Neural cell (in vitro differentiated cells): ENCODE data around the gene TSSK3.

Source experiments
- CTCF ChIP-seq: fragments of 450-650 bp; IDR thresholded peaks from 2 replicates; pipeline ENCODE4 v1.5.1; 2014; ENCODE audit warnings: antibody characterized with exemption, mild to moderate bottlenecking, moderate library complexity; ENCODE audit not compliant: poor library complexity, severe bottlenecking
- EP300 ChIP-seq: fragments of 450-650 bp; conservative IDR thresholded peaks from 2 replicates; pipeline ENCODE4 v1.6.1; 2014; ENCODE audit warnings: antibody characterized with exemption, mild to moderate bottlenecking, moderate library complexity; ENCODE audit not compliant: poor library complexity, severe bottlenecking
- EZH2 ChIP-seq: fragments of 200-600, 300-800 bp; shearing (Covaris generic), sonication (generic); IDR thresholded peaks from 2 replicates; pipeline ENCODE4 v1.6.1; 2014; ENCODE audit warnings: antibody characterized with exemption, low read length, borderline replicate concordance, mild to moderate bottlenecking; ENCODE audit not compliant: insufficient read depth, poor library complexity, severe bottlenecking
- MXI1 ChIP-seq: fragments of 450-650 bp; conservative IDR thresholded peaks from 2 replicates; pipeline ENCODE4 v1.6.1; 2014; ENCODE audit warnings: antibody characterized with exemption, mild to moderate bottlenecking; ENCODE audit not compliant: poor library complexity, severe bottlenecking
- POLR2AphosphoS5 ChIP-seq: IDR thresholded peaks from 2 replicates; pipeline ENCODE4 v1.6.1; 2012
- RAD21 ChIP-seq: fragments of 450-650 bp; conservative IDR thresholded peaks from 2 replicates; pipeline ENCODE4 v1.6.1; 2014; ENCODE audit warnings: antibody characterized with exemption, mild to moderate bottlenecking, moderate library complexity
- REST ChIP-seq: IDR thresholded peaks from 2 replicates; pipeline ENCODE4 v1.6.1; 2012; ENCODE audit warnings: borderline replicate concordance
- TAF1 ChIP-seq: IDR thresholded peaks from 2 replicates; pipeline ENCODE4 v1.6.1; 2012; ENCODE audit warnings: low read depth

GRCh38 chr1:32376199-32376598 is 13.9 kb downstream of the TSSK3 start:
- TF ChIP-seq POLR2AphosphoS5 (no peak), REST (no peak), CTCF (no peak), EP300 (no peak), EZH2 (no peak), RAD21 (no peak), MXI1 (no peak), TAF1 (no peak)
